Stomach (tissue), 9 donors: ENCODE measurements around the gene FSTL4. TPM values are rescaled to one million over a fixed set of nuclear protein-coding genes. Genes with fewer than 3 reads are reported as not detected.

ENCODE experiments used
- DNase-seq, 2 donors: peaks; one replicate each; pipeline versions ENCODE4 v3.0.0 to v3.0.0-alpha.2; 2013 to 2019
- H3K27ac ChIP-seq, 5 donors: fragments of 200-600 bp in 4 of 5; sonication (generic) in 4 of 5; one replicate each; pipeline ENCODE4 v1.5.1; 2013 to 2019; ENCODE audit warnings: mild to moderate bottlenecking in 1 of 5, moderate library complexity in 1 of 5
- H3K27me3 ChIP-seq, 3 donors: fragments of 200-600 bp; sonication (generic); one replicate each; pipeline ENCODE4 v1.5.1; 2017 to 2019; ENCODE audit warnings: mixed run types in 1 of 3
- H3K36me3 ChIP-seq, 4 donors: fragments of 200-600 bp; sonication (generic); 1 replicate in 3 of 4; 2 replicates in 1 of 4; pipeline ENCODE4 v1.5.1; 2016 to 2019
- H3K4me1 ChIP-seq, 4 donors: fragments of 200-600 bp; sonication (generic); one replicate each; pipeline ENCODE4 v1.5.1; 2016 to 2019
- H3K4me3 ChIP-seq, 4 donors: fragments of 200-600 bp; sonication (generic) in 3 of 4; one replicate each; pipeline ENCODE4 v1.5.1; 2016 to 2019; ENCODE audit warnings: mild to moderate bottlenecking in 1 of 4
- H3K9me3 ChIP-seq, 4 donors: fragments of 200-600 bp; sonication (generic); one replicate each; pipeline ENCODE4 v1.5.1; 2016 to 2019
- CTCF ChIP-seq, 7 experiments: fragments of 450-650 bp in 4 of 7; fragments of 200-600 bp in 3 of 7; sonication (generic) in 3 of 7; IDR thresholded peaks; one replicate each; pipeline ENCODE4 v1.5.1; 2016 to 2019; ENCODE audit warnings: antibody characterized with exemption in 7 of 7, control low read depth in 2 of 7, mild to moderate bottlenecking in 1 of 7
- EP300 ChIP-seq: sonication (generic); formaldehyde crosslinking; IDR thresholded peaks from one replicate; pipeline ENCODE4 v1.6.1; 2017; ENCODE audit warnings: antibody characterized with exemption
- POLR2A ChIP-seq, 4 donors: fragments of 450-650 bp; IDR thresholded peaks; one replicate each; pipeline ENCODE4 v1.6.1; 2016; ENCODE audit warnings: antibody characterized with exemption in 4 of 4, control low read depth in 2 of 4, mild to moderate bottlenecking in 1 of 4, moderate library complexity in 1 of 4
- POLR2AphosphoS5 ChIP-seq, 3 donors: sonication (generic); formaldehyde crosslinking; IDR thresholded peaks; one replicate each; pipeline ENCODE4 v1.6.1; 2016; ENCODE audit warnings: antibody characterized with exemption in 3 of 3
- WGBS, 5 donors: extraction: QIAGEN DNeasy Blood & Tissue Kit in 3 of 5; methylation state at CpG; one replicate each; pipeline versions ENCODE4 v1.1.5 to v1.1.7; 2013 to 2018; 5-methylcytosine and 5-hydroxymethylcytosine counted together
- intact Hi-C: fragments of 100-400 bp; cut with DNase I; formaldehyde crosslinking; loops from one replicate; pipeline ENCODE4 v1.15.1; 2023; ENCODE audit warnings: low total_unique reads
- polyA plus RNA-seq, 3 donors: library from polyadenylated mRNA; stranded (reverse); fragments of 200-250 nt; gene quantifications; one replicate each; pipeline ENCODE4 v1.2.3, GENCODE V29; 2013
- total RNA-seq, 5 donors: library from RNA; depleted of rRNA; stranded (reverse); fragments of >200 nt; gene quantifications; one replicate each; pipeline versions ENCODE4 v1.1.0 to v1.2.3, GENCODE V29; 2014 to 2016
- donor health status: healthy with polysubstance abuse.
- donor health status: Bipolar disorder and iron deficiency.
- donor health status: healthy.

Gene FSTL4
- total and polyA plus RNA-seq, 8 donors: 0.37 to 0.55 TPM; not detected in 6

GRCh38 chr5:133531594-133531993 lies 80.7 kb downstream of the FSTL4 start:
- Histone ChIP-seq H3K9me3 (no peaks in the 10 kb centered on the region), H3K4me1 (no peaks in the 10 kb centered on the region), H3K4me3 (no peak overlapping the region), H3K36me3 (no peaks in the 10 kb centered on the region), H3K27ac (no peak overlapping the region), H3K27me3 (no peaks in the 10 kb centered on the region)
- TF ChIP-seq POLR2A (IDR thresholded peaks at IDR 0.05) (no peak), POLR2AphosphoS5 (IDR thresholded peaks at IDR 0.05) (no peak), EP300 (no peak)
- DNase-seq: peak in 1 of 2 donors; percentile 73
- WGBS, 5 donors: 31 to 82% (median 60%) methylated on average over 4 of the region's 4 CpGs
- intact Hi-C loops: no loop called here

GRCh38 chr5:133531178-133531577 lies 81.2 kb downstream of the FSTL4 start:
- Histone ChIP-seq H3K4me1 (no peaks in the 10 kb centered on the region), H3K4me3 (no peak overlapping the region), H3K27me3 (no peaks in the 10 kb centered on the region), H3K9me3 (no peaks in the 10 kb centered on the region), H3K27ac (no peak overlapping the region), H3K36me3 (no peaks in the 10 kb centered on the region)
- DNase-seq: no peak
- intact Hi-C loops: no loop called here
- TF ChIP-seq POLR2AphosphoS5 (IDR thresholded peaks at IDR 0.05): no peak
- WGBS, 5 donors: 70 to 79% (median 76%) methylated on average over 4 of the region's 4 CpGs

- WGBS, 5 donors: 38 to 61% (median 59%) methylated on average over 6 of the region's 6 CpGs
- H3K36me3 ChIP-seq: no peaks in the 10 kb centered on the region
- intact Hi-C loops: no loop called here
These were observed 82.1 kb downstream of the FSTL4 start for GRCh38 chr5:133530270-133530669.

GRCh38 chr5:133528841-133529240 lies 83.5 kb downstream of the FSTL4 start:
- no peaks in the 10 kb centered on the region for H3K36me3 ChIP-seq
- no peak overlapping the region for H3K4me3 ChIP-seq
- H3K27ac ChIP-seq: no peak overlapping the region
- no peaks in the 10 kb centered on the region for H3K9me3 ChIP-seq
- TF ChIP-seq POLR2A (IDR thresholded peaks at IDR 0.05): no peak
- no peak for TF ChIP-seq POLR2AphosphoS5 (IDR thresholded peaks at IDR 0.05)
- no peak for TF ChIP-seq CTCF (IDR thresholded peaks at IDR 0.05)
- no peak for TF ChIP-seq EP300
- 59 to 80% (median 61%) methylated on average over 4 of the region's 4 CpGs for WGBS, 5 donors
- no peak for DNase-seq
- H3K27me3 ChIP-seq: no peaks in the 10 kb centered on the region
- H3K4me1 ChIP-seq: no peaks in the 10 kb centered on the region
- intact Hi-C loops: no loop called here

More at GRCh38 chr5:133530270-133530669, 82.1 kb downstream of the FSTL4 start:
- no peak for DNase-seq
- Histone ChIP-seq H3K4me1 (no peaks in the 10 kb centered on the region), H3K27ac (no peak overlapping the region), H3K4me3 (no peak overlapping the region), H3K9me3 (no peaks in the 10 kb centered on the region), H3K27me3 (no peaks in the 10 kb centered on the region)
- TF ChIP-seq POLR2AphosphoS5 (IDR thresholded peaks at IDR 0.05) (no peak), CTCF (IDR thresholded peaks at IDR 0.05) (no peak), POLR2A (IDR thresholded peaks at IDR 0.05) (no peak), EP300 (no peak)

GRCh38 chr5:133527311-133527710 lies 85.0 kb downstream of the FSTL4 start:
- TF ChIP-seq CTCF (IDR thresholded peaks at IDR 0.05) (no peak), POLR2A (IDR thresholded peaks at IDR 0.05) (no peak)
- whole genome bisulfite sequencing, 5 donors: 53 to 80% (median 64%) methylated on average over 2 of the region's 2 CpGs
- no peaks in the 10 kb centered on the region for H3K9me3 ChIP-seq
- DNase-seq: peak in 1 of 2 donors; percentile 71
- peaks cover 0 to 11% (median 0%) of the 10 kb centered on the region in 3 donors for H3K27me3 ChIP-seq
- no peak overlapping the region for H3K27ac ChIP-seq
- no peaks in the 10 kb centered on the region for H3K4me1 ChIP-seq
- intact Hi-C loops: no loop called here
- no peaks in the 10 kb centered on the region for H3K36me3 ChIP-seq
- H3K4me3 ChIP-seq: no peak overlapping the region
